K562 (cell line): Measurements from ENCODE around the gene DCAF7. TPM values are rescaled to one million over a fixed set of nuclear protein-coding genes. Genes with fewer than 3 reads are reported as not detected.
A peak's percentile ranks its signal among the peaks of the same experiment; 100 is the strongest.

Experiments
- ADNP ChIP-seq: fragments of 200-800 bp; sonication (Bioruptor generic); IDR thresholded peaks from 2 replicates; pipeline ENCODE4 v1.6.1; 2016; ENCODE audit warnings: missing genetic modification characterization, missing compliant biosample characterization
- BDP1 ChIP-seq: IDR thresholded peaks from 3 replicates; pipeline ENCODE4 v1.6.1; 2011; ENCODE audit not compliant: insufficient read length, insufficient read depth
- CAMTA2 ChIP-seq: fragments of 250-450 bp; sonication (Bioruptor Pico); conservative IDR thresholded peaks from 2 replicates; pipeline ENCODE4 v1.5.1; 2022
- CREM ChIP-seq: IDR thresholded peaks from 2 replicates; pipeline ENCODE4 v1.6.1; 2014; ENCODE audit warnings: antibody characterized with exemption, low read depth
- DACH1 ChIP-seq: fragments of 450-650 bp; IDR thresholded peaks from 2 replicates; pipeline ENCODE4 v1.6.1; 2018; ENCODE audit not compliant: partially characterized antibody
- ETS2 ChIP-seq: IDR thresholded peaks from 2 replicates; pipeline ENCODE4 v1.6.1; 2016; ENCODE audit warnings: borderline replicate concordance, missing genetic modification characterization, mild to moderate bottlenecking, moderate library complexity, missing compliant biosample characterization; ENCODE audit not compliant: poor library complexity, severe bottlenecking
- ETV5 ChIP-seq: sonication (generic); formaldehyde crosslinking; IDR thresholded peaks from 2 replicates; pipeline ENCODE4 v1.4.0; 2020; ENCODE audit warnings: low read depth, mild to moderate bottlenecking, missing genetic modification reagents
- HMGN3 ChIP-seq: IDR thresholded peaks from 2 replicates; pipeline ENCODE4 v1.6.1; 2011; ENCODE audit warnings: borderline replicate concordance, low read depth, mild to moderate bottlenecking, mixed read lengths, low read length; ENCODE audit not compliant: insufficient read length; ENCODE audit errors: extremely low read depth
- KDM5B ChIP-seq: fragments of 200-600 bp; sonication (generic); IDR thresholded peaks from 2 replicates; pipeline ENCODE4 v1.6.1; 2012; ENCODE audit warnings: low read depth, mild to moderate bottlenecking, moderate library complexity, low read length, control low read depth, inconsistent platforms; ENCODE audit not compliant: insufficient replicate concordance
- POLR3A ChIP-seq: IDR thresholded peaks from 2 replicates; pipeline ENCODE4 v1.6.1; 2011; ENCODE audit warnings: borderline replicate concordance, mild to moderate bottlenecking, moderate library complexity; ENCODE audit not compliant: insufficient read length, insufficient read depth; ENCODE audit errors: extremely low read depth
- RAD21 ChIP-seq, 2 experiments: fragments of 250-450 bp in 1 of 2; fragments of 450-650 bp in 1 of 2; sonication (Bioruptor Pico) in 1 of 2; formaldehyde crosslinking in 1 of 2; IDR thresholded peaks in 1 of 2; conservative IDR thresholded peaks in 1 of 2; 2 replicates each; pipeline versions ENCODE4 v1.4.0 to v1.8.0; 2020 to 2022; ENCODE audit warnings: mild to moderate bottlenecking in 2 of 2, moderate library complexity in 1 of 2
- RFX5 ChIP-seq: IDR thresholded peaks from 2 replicates; pipeline ENCODE4 v1.6.1; 2011; ENCODE audit warnings: low read depth, mild to moderate bottlenecking, improper control_type of control experiment, low read length
- SMARCC2 ChIP-seq: fragments of 450-650 bp; IDR thresholded peaks from 2 replicates; pipeline ENCODE4 v1.6.1; 2017; ENCODE audit warnings: antibody characterized with exemption, moderate library complexity, mild to moderate bottlenecking, low read depth
- ZNF324 ChIP-seq: fragments of 250-450 bp; sonication (Bioruptor Pico); IDR thresholded peaks from 2 replicates; pipeline ENCODE4 v1.4.0; 2020; ENCODE audit warnings: mild to moderate bottlenecking
- ZNF384 ChIP-seq: IDR thresholded peaks from 2 replicates; pipeline ENCODE4 v1.6.1; 2012; ENCODE audit warnings: low read depth, low read length, improper control_type of control experiment
- ZZZ3 ChIP-seq: fragments of 450-650 bp; IDR thresholded peaks from 2 replicates; pipeline ENCODE4 v1.6.1; 2016; ENCODE audit warnings: antibody characterized with exemption, mild to moderate bottlenecking, moderate library complexity
- polyA plus RNA-seq, 8 experiments: library from polyadenylated mRNA; depleted of rRNA in 4 of 8; stranded (reverse) in 5 of 8; unstranded in 3 of 8; fragments of >200 nt; fragmentation: Nextera tagmentation in 2 of 8; fragmentation: Illumina TruSeq in 1 of 8; extraction: Ambion mirVana in 2 of 8; extraction: Trizol in 1 of 8; gene quantifications; 2 replicates each; pipeline versions ENCODE4 v1.2.1 to v1.2.3, GENCODE V29; 2011 to 2014; ENCODE audit warnings: inconsistent platforms in 1 of 8, missing spikeins in 1 of 8
- total RNA-seq, 7 experiments: library from RNA; depleted of rRNA in 6 of 7; stranded (reverse); fragments of >200 nt in 6 of 7; fragmentation: Illumina TruSeq in 2 of 7; extraction: Trizol in 2 of 7; gene quantifications; 2 replicates each; pipeline versions ENCODE4 v1.2.1 to v1.2.3, GENCODE V29; 2011 to 2021; ENCODE audit warnings: low replicate concordance in 1 of 7
- TF ChIP-seq, protein P1 (sequence below): IDR thresholded peaks from 3 replicates; pipeline ENCODE4 v1.6.1; 2011; ENCODE audit warnings: borderline replicate concordance, mild to moderate bottlenecking; ENCODE audit not compliant: insufficient read length, insufficient read depth
- TF ChIP-seq, protein P2 (sequence below): sonication (generic); formaldehyde crosslinking; IDR thresholded peaks from 2 replicates; pipeline ENCODE4 v1.8.0; 2023; ENCODE audit warnings: mild to moderate bottlenecking, missing genetic modification reagents
- TF ChIP-seq, protein P3 (sequence below): fragments of 450-650 bp; conservative IDR thresholded peaks from 2 replicates; pipeline ENCODE4 v1.6.1; 2016; ENCODE audit warnings: missing genetic modification characterization, low read depth, mild to moderate bottlenecking, control low read depth, missing compliant biosample characterization
- TF ChIP-seq, protein P4 (sequence below): sonication (generic); formaldehyde crosslinking; IDR thresholded peaks from 2 replicates; pipeline ENCODE4 v1.8.0; 2023; ENCODE audit warnings: mild to moderate bottlenecking, missing genetic modification reagents

Gene DCAF7
- total and polyA plus RNA-seq, 9 of the 15 experiments (the other 6 are each of a cell fraction or from before 2014, with no cell fraction given) = 30.8 to 123 (median 40.2) TPM

DNA sequence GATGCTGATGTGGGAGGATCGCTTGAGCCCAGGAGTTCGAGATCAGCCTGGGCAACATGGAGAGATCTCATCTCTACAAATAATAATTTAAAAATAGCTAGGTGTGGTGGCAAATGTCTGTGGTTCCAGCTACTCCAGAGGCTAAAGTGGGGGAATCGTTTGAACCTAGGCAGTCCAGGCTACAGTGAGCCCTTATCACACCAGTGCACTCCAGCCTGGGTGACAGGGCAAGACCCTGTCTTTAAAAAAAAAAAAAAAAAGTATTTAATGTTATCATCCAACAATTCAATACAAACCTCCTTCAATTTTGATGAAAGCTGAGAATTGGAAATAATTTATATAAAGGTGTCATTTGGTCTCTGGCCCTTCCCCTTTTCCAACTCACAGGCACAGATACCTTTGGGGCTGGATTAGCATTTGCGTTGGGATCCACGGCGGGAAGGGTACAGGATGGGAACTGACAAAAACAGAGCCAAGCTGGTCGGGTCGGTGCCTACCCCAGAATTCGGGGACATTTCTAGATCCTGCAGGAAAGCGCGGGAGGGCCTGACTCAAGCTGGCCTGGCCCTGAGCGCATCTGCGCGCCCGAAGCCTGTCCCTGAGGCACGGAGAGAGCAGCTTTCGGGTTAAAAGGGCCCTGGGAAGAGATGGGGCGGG is 860 bp upstream of the DCAF7 start (continued):
- TF ChIP-seq RFX5 (no peak), ZNF384 (peak; percentile 82), BDP1 (no peak), CAMTA2 (CRISPR knock-in tag) (no peak), DACH1 (no peak), ZNF324 (CRISPR knock-in tag) (no peak), ZZZ3 (no peak), ADNP (tag) (no peak), POLR3A (no peak), HMGN3 (no peak), CREM (no peak), ETS2 (tag) (no peak), ETV5 (CRISPR knock-in tag) (no peak), RAD21 (CRISPR knock-in tag; conservative IDR thresholded peaks at IDR 0.05 in 1 of 2, IDR thresholded peaks at IDR 0.05 in 1 of 2) (no peak), SMARCC2 (0 out of 2 replicates have a peak, but pooled peaks have one; percentile 35), KDM5B (no peak)
- TF ChIP-seq, protein P1, sequence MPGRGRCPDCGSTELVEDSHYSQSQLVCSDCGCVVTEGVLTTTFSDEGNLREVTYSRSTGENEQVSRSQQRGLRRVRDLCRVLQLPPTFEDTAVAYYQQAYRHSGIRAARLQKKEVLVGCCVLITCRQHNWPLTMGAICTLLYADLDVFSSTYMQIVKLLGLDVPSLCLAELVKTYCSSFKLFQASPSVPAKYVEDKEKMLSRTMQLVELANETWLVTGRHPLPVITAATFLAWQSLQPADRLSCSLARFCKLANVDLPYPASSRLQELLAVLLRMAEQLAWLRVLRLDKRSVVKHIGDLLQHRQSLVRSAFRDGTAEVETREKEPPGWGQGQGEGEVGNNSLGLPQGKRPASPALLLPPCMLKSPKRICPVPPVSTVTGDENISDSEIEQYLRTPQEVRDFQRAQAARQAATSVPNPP = no peak
- TF ChIP-seq, protein P2, sequence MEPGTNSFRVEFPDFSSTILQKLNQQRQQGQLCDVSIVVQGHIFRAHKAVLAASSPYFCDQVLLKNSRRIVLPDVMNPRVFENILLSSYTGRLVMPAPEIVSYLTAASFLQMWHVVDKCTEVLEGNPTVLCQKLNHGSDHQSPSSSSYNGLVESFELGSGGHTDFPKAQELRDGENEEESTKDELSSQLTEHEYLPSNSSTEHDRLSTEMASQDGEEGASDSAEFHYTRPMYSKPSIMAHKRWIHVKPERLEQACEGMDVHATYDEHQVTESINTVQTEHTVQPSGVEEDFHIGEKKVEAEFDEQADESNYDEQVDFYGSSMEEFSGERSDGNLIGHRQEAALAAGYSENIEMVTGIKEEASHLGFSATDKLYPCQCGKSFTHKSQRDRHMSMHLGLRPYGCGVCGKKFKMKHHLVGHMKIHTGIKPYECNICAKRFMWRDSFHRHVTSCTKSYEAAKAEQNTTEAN (CRISPR knock-in tag) = no peak
- TF ChIP-seq, protein P3, sequence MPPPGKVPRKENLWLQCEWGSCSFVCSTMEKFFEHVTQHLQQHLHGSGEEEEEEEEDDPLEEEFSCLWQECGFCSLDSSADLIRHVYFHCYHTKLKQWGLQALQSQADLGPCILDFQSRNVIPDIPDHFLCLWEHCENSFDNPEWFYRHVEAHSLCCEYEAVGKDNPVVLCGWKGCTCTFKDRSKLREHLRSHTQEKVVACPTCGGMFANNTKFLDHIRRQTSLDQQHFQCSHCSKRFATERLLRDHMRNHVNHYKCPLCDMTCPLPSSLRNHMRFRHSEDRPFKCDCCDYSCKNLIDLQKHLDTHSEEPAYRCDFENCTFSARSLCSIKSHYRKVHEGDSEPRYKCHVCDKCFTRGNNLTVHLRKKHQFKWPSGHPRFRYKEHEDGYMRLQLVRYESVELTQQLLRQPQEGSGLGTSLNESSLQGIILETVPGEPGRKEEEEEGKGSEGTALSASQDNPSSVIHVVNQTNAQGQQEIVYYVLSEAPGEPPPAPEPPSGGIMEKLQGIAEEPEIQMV (tag) = no peak
- TF ChIP-seq, protein P4, sequence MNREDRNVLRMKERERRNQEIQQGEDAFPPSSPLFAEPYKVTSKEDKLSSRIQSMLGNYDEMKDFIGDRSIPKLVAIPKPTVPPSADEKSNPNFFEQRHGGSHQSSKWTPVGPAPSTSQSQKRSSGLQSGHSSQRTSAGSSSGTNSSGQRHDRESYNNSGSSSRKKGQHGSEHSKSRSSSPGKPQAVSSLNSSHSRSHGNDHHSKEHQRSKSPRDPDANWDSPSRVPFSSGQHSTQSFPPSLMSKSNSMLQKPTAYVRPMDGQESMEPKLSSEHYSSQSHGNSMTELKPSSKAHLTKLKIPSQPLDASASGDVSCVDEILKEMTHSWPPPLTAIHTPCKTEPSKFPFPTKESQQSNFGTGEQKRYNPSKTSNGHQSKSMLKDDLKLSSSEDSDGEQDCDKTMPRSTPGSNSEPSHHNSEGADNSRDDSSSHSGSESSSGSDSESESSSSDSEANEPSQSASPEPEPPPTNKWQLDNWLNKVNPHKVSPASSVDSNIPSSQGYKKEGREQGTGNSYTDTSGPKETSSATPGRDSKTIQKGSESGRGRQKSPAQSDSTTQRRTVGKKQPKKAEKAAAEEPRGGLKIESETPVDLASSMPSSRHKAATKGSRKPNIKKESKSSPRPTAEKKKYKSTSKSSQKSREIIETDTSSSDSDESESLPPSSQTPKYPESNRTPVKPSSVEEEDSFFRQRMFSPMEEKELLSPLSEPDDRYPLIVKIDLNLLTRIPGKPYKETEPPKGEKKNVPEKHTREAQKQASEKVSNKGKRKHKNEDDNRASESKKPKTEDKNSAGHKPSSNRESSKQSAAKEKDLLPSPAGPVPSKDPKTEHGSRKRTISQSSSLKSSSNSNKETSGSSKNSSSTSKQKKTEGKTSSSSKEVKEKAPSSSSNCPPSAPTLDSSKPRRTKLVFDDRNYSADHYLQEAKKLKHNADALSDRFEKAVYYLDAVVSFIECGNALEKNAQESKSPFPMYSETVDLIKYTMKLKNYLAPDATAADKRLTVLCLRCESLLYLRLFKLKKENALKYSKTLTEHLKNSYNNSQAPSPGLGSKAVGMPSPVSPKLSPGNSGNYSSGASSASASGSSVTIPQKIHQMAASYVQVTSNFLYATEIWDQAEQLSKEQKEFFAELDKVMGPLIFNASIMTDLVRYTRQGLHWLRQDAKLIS = no peak
